Retina (tissue), 1 donor: Measurements from ENCODE around the gene CHSY3.
A peak's percentile ranks its signal among the peaks of the same experiment; 100 is the strongest.

ENCODE experiments used
- DNase-seq: peaks from one replicate; pipeline ENCODE4 v3.0.0-alpha.2; 2016

The CHSY3 gene

DNA sequence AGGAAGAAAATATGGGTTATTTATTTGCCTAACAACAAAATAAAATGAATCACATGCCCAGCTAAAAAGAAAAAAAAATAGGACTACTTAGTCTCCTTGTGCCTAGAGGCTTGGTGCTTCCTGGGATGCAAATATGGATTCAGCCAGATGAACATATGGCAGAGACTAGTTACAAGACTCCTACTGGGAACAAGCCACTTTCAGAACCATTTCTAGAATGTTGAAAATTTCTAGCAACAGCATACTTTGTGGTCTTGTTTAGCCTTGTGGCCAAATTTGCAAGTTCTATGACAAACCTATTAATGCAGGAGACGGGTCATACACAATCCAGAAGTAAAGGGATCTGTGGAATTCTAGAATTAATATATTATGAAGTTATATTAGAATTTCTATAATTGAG is 198.7 kb downstream of the CHSY3 start:
- DNase-seq = no peak

DNA sequence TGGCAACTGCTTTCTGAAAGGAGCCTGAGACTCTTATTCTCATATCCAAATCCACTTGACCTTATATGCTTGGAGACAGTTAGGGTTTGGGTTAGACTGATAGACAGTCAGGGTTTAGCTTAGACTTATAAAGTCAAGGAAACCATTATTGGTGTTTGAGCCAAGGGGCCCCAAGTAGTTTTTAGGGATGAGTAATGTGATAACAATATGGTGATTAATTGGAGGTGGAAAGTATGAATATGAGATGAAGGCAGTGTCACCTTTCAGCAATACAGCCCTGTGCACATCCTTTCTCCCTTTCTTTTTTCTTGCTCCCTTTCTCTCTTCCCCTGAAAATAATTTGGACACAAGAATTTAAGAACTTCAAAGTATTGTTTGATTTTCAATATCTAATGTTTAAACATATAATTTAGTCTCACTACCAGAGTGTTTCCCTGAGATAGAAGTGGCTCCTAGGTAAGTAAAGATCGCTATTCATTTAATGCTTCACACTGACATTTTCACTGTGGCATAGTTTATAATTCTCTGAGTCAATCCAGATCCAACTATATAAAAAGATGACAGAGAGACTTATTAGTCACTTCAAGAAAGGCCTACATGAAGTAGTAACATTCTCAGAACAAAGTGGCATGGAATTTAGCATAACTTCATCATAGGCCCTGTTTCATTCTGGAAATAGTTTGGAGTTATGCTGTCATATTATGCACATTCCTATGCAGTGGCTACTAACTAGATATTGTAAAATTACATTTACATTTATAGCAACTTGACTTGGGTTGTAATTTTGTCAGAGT is 200.8 kb downstream of the CHSY3 start:
- no peak for DNase-seq

DNA sequence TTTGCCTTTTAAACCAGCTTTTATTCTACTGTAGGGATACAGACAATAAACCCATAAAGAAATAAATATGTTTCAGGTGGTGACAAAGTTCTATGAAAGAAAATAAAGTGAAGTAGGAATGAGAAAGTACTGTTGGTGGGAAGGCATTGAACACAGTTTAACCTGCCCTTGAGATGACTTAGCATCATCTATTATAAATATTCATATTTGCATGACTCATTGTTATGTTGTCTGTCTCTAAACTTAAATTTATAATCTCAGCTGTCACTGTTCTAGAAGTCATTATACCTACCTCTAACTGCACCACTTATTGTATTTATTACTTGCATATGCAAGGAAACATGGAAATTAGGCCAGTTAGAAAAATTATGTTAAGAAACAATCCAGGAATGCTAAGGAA is 202.2 kb downstream of the CHSY3 start:
- DNase-seq = no peak

- DNase-seq = no peak
Measured at GRCh38 chr5:130109152-130109551, 204.9 kb downstream of the CHSY3 start.

- DNase-seq = no peak
Measured at GRCh38 chr5:130110328-130110727, 206.1 kb downstream of the CHSY3 start.

DNA sequence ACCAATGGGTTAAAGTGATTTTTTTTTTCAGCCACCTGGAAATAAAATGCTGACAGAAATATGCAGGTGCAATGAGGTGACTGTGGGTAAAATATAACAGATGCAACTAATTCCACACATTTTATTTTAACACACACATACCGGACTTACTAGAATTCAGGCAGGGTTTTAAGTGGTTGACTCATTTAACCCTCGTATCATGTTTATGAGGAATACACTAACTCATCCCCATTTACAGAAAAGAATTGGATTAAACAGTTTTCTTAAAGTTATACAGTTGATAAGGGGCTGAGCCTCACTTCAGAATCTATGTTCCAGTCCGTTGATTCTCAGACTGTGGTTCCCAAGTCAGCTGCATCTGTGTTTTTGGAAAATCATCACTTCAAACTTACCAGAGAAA is 207.5 kb downstream of the CHSY3 start:
- DNase-seq = no peak

DNA sequence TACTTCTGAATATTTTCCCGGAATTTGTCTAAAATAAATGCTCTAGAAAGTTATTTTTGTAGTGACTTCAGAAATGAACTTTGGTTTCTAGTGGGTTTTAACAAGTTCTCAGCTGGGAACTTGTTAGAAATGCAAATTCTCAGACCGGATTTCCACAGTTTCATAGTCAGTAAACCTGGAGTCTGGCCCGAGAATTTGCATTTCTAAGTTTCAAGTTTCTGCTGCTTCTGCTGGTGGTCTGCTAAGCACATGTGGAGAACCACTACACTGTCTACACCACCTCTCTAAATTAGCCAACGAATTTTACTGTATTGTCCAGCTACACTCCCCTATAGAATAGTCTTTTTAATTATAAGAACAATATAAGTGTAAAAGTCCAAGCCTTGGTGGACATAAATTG is 208.0 kb downstream of the CHSY3 start:
- DNase-seq = no peak

DNA sequence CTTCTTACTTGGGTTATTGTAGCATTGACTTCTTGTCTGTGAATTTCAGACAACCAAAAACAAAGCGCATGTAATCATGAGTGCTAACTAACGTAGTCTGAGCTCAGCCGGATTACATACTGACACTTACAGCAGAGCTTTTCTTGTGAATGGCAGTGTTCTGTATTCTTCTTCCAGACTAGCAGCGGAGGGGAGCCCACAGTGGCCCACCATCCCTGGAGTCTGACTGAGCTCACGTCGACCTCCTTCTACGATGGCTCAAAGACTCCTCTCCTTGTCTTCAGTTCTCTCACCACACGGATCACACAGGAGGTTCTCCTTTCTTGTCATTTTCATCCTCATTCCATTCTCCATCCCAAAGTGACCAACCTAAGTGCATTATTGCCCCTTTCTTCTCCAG is 211.4 kb downstream of the CHSY3 start:
- DNase-seq = peak; percentile 24

DNA sequence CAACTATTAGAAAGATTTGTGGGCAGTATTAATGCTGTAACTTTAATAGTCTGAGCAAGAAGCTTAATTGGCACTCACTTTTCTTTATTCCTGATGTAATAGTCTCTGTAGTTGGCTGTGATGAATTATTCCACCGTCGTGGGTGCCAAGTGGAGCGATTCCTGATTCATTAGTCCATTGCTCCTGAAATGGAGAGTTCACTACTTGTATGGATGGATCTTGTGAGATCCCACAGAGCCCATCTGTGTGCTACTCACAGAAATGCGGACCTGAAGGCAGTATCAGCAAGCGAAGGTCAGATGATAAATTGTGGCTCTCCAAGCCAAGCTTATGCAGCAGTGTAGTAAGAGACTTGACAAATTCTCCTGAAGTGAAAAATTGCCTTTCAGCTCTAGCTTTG is 212.2 kb downstream of the CHSY3 start:
- peak; percentile 12 for DNase-seq

DNA sequence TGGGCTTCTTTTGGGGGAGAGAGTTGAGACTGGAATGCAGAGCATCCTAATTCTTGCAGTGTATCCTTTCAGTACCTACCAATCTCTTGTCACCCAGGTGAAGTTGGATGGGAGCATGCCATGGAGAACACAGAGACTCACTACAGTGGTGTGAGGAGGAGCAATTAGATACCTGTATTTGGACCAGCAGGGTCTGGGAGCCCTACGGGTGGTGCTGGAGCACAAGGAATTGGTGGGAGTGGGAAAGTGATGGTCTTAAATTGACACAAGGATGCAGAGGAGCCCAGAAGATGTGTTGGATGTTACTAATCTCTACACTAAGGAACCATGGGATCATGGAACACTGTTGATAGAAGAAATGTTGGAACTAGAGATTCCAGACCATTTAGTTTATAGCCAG is 212.7 kb downstream of the CHSY3 start:
- no peak for DNase-seq

GRCh38 chr5:130126746-130127145 is 222.5 kb downstream of the CHSY3 start:
- no peak for DNase-seq

DNA sequence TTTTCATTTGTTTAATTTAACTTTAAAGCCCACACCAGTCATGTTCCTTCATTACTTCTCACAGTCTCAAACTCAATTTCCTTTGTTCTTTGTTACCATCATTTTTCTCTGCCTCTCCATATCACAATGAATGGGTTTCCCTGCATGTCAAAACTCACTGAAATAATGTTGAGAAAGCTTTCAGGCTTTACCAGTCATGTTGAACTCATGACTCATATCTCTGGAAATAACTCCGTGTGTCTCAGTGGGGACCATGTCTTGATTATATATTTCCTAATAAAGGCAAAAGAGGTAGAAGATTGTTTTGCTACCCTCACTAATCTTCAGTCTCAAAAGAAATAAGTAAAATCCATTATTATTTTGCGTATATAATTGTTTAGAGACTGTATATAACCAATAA is 231.2 kb downstream of the CHSY3 start:
- no peak for DNase-seq

DNA sequence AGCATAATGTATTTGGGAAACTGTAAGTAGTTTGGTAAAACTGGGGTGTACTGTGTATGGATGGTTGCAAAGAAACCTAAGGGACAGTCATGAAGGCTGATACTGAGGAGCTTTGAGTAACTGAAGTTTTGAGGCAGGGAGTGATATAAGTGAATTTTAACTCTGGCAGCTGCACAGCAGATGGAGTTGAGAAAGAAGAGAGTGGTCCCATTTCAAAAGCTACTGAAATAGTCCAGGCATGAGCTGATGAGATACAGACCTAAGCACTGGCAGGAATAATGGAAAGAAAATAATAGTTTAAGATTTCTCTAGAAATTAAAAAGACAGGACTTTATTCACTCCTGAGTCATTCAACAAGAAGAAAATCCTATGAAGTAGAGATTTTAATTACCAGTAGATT is 232.0 kb downstream of the CHSY3 start:
- no peak for DNase-seq

DNA sequence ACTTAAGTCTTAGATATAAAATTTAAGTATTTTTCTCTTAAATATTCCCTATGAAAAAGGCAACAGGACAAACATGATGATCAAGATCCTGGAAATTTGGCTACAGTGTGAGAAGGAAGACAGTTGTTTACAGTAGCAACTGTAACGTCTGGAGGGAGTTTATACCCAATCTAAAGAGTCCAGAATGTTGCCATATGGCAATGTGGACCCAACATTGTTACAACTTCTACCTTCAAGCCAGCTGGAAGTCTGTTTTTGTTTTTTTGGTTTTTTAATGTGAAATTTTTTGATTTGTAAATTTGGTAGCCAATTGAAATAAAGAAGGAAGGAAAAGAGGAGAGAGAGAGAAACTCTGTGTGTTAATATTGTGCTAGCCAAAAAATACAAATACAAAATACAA is 233.4 kb downstream of the CHSY3 start:
- no peak for DNase-seq

DNA sequence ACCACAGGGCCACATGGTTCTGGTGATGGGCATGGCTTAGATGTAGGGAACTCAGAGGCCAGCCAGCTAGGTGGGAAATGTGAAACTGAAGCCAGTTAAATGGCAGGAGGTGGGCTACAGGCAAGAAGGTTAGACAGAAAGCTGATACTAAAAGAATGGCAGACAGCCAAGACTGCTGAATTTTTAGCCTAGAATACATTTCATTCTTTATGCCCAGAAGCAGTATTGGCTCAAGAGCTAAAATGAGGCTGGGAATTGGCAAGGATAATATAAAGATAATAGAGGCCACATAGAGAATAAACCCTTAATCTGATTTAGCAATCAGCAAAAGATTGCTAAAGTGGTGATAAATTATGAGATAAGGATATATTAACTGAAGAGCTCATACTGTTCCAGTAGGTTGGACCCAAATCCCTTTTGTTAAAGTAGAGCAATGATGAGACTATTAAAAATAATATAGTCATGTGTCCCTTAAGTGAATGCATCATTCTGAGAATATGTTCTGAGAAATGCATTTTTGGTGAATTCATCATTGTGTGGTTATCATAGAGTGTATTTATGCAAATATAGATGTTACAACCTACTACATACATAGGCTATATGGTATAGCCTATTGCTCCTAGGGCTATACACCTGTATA is 234.3 kb downstream of the CHSY3 start:
- no peak for DNase-seq

DNA sequence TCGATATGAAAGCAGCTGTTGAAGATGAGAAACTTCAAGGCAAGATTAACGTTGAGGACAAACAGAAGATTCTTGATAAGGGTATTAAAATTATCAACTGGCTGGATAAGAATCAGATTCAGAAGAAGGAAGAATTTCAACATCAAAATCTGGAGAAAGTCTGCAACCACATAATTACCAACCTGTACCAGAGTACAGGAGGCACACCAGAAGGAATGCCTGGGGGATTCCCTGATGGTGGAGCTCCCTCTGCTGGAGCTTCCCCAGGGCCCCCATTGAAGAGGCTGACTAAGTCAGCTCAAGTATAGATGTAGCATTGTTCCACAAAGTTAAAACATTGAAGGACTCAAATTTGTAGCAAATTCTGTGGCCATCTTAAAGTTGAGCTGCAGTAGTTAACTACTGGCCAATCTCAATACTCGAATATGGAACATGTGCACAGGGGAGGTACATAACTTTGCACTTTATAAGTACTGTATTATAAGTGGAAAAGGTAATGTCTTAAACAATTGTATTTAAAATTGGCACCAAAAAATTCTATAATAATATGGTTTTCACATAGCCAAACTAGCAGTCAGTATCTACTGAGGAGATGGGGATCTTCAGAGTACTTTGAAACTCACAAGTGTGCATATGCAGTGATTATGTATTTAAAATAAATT is 237.5 kb downstream of the CHSY3 start:
- DNase-seq = no peak

- no peak for DNase-seq
Measured at GRCh38 chr5:130151239-130151638, 247.0 kb downstream of the CHSY3 start.

- peak; percentile 10 for DNase-seq
Measured at GRCh38 chr5:130155345-130156011, 251.2 kb downstream of the CHSY3 start.

GRCh38 chr5:130158036-130158435 is 253.8 kb downstream of the CHSY3 start:
- no peak for DNase-seq

DNA sequence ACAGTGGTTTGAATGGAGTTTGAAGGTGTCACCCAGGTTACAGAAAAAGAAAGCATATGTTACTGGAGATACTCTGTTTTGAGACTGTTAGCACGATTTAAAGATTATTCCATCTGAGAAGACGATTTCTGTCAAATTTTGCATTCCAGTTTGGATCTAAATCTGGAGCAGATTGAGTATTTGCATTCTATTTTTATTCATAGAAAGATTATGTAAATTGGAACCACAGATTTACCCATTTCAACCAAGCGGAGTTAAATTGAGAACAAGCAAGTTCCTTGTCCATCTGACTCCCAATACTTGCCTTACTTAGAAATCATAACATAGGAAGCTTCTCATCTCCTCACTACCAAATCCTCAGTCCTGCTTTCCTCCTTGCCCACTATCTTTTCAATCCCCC is 255.7 kb downstream of the CHSY3 start:
- no peak for DNase-seq

GRCh38 chr5:130164966-130165365 is 260.7 kb downstream of the CHSY3 start:
- DNase-seq = no peak

GRCh38 chr5:130166839-130167490 is 262.7 kb downstream of the CHSY3 start:
- no peak for DNase-seq

DNA sequence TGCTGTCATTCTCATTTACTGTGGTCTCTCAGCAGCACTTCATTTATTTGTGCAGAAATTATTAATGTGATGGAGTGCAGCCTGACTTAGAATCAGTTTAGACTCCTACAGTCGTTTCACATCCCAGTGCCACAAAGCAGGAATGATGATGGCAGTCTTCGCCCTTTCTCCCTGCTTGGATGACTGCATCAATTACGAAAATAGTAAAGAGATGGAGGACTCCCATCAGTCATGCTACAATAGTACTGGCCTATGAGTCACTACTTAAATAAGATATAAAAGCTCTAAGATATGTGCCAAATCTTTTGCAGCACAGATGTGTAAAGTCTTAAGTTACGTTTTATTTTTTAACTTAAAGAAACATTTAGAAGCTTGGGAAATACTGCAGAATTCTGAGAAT is 263.9 kb downstream of the CHSY3 start:
- no peak for DNase-seq
